Thymus (tissue), 11 donors: ENCODE data around the gene PRKCB. TPM values are rescaled to one million over a fixed set of nuclear protein-coding genes. Genes with fewer than 3 reads are reported as not detected.

Experiments
- DNase-seq, 9 donors: peaks; one replicate each; pipeline ENCODE4 v3.0.0-alpha.2; 2013; ENCODE audit warnings: low spot score in 9 of 9, low read depth in 6 of 9, missing footprints in 1 of 9
- H3K27ac ChIP-seq, 2 donors: one replicate each; pipeline ENCODE4 v1.5.1; 2013; ENCODE audit warnings: control low read depth in 1 of 2, low read depth in 1 of 2, low read length in 1 of 2, mild to moderate bottlenecking in 1 of 2, moderate library complexity in 1 of 2
- H3K27me3 ChIP-seq, 2 donors: one replicate each; pipeline ENCODE4 v1.5.1; 2013; ENCODE audit warnings: low read length in 1 of 2; ENCODE audit not compliant: control insufficient read depth in 2 of 2, insufficient read depth in 1 of 2
- H3K36me3 ChIP-seq, 2 donors: one replicate each; pipeline ENCODE4 v1.5.1; 2013; ENCODE audit warnings: low read length in 1 of 2, mild to moderate bottlenecking in 1 of 2, moderate library complexity in 1 of 2; ENCODE audit not compliant: control insufficient read depth in 2 of 2, insufficient read depth in 2 of 2
- H3K4me1 ChIP-seq, 2 donors: one replicate each; pipeline ENCODE4 v1.5.1; 2013; ENCODE audit warnings: low read length in 2 of 2; ENCODE audit not compliant: control insufficient read depth in 2 of 2, insufficient read depth in 2 of 2
- H3K4me3 ChIP-seq, 2 donors: one replicate each; pipeline ENCODE4 v1.5.1; 2013; ENCODE audit warnings: low read length in 2 of 2, control low read depth in 1 of 2, mild to moderate bottlenecking in 1 of 2
- H3K9me3 ChIP-seq, 2 donors: one replicate each; pipeline ENCODE4 v1.5.1; 2013; ENCODE audit warnings: low read length in 1 of 2, mild to moderate bottlenecking in 1 of 2; ENCODE audit not compliant: control insufficient read depth in 2 of 2, insufficient read depth in 1 of 2
- WGBS: extraction: QIAGEN DNeasy Blood & Tissue Kit; methylation state at CpG from one replicate; pipeline ENCODE4 v1.1.7; 2013; 5-methylcytosine and 5-hydroxymethylcytosine counted together
- polyA plus RNA-seq: library from polyadenylated mRNA; stranded (reverse); fragments of 200-250 nt; gene quantifications from one replicate; pipeline ENCODE4 v1.2.3, GENCODE V29; 2013
- total RNA-seq: library from RNA; stranded (reverse); fragments of 120-200 nt; gene quantifications from one replicate; pipeline ENCODE4 v1.2.4, GENCODE V29; 2013
- donor health status: healthy.

The PRKCB gene
- total and polyA plus RNA-seq, 2 donors: 21.9 to 57.4 TPM

- Histone ChIP-seq H3K27ac (no peak overlapping the region), H3K9me3 (no peaks in the 10 kb centered on the region), H3K4me1 (peaks cover 0 to 6% of the 10 kb centered on the region in 2 donors), H3K4me3 (no peak overlapping the region), H3K36me3 (peaks cover 2 to 4% of the 10 kb centered on the region in 2 donors), H3K27me3 (no peaks in the 10 kb centered on the region)
- 90% methylated on average over 8 of the region's 8 CpGs for WGBS
- no peak for DNase-seq
Observed at GRCh38 chr16:24071666-24072360, 236.0 kb downstream of the PRKCB start.

GRCh38 chr16:24073321-24073720 is 237.5 kb downstream of the PRKCB start:
- Histone ChIP-seq H3K36me3 (peaks cover 4 to 5% of the 10 kb centered on the region in 2 donors), H3K27me3 (no peaks in the 10 kb centered on the region), H3K4me1 (peaks cover 0 to 6% of the 10 kb centered on the region in 2 donors), H3K4me3 (no peak overlapping the region), H3K9me3 (no peaks in the 10 kb centered on the region), H3K27ac (no peak overlapping the region)
- WGBS: 87% methylated on average over 8 of the region's 8 CpGs
- DNase-seq: no peak

GRCh38 chr16:24074574-24074973 is 238.8 kb downstream of the PRKCB start:
- DNase-seq: no peak
- peaks cover 0 to 6% of the 10 kb centered on the region in 2 donors for H3K4me1 ChIP-seq
- no peak overlapping the region for H3K4me3 ChIP-seq
- no peaks in the 10 kb centered on the region for H3K9me3 ChIP-seq
- 95% methylated on average over 5 of the region's 5 CpGs for WGBS
- peaks cover 2 to 5% of the 10 kb centered on the region in 2 donors for H3K36me3 ChIP-seq
- no peaks in the 10 kb centered on the region for H3K27me3 ChIP-seq
- no peak overlapping the region for H3K27ac ChIP-seq

- Histone ChIP-seq H3K9me3 (no peaks in the 10 kb centered on the region), H3K4me3 (no peak overlapping the region), H3K27me3 (no peaks in the 10 kb centered on the region), H3K36me3 (peaks cover 2 to 5% of the 10 kb centered on the region in 2 donors), H3K4me1 (peaks cover 0 to 6% of the 10 kb centered on the region in 2 donors), H3K27ac (no peak overlapping the region)
- DNase-seq: no peak
- WGBS: 96% methylated on average over 1 of the region's 1 CpG
Observed at GRCh38 chr16:24075302-24075701, 239.5 kb downstream of the PRKCB start.

GRCh38 chr16:24075931-24076716 is 240.3 kb downstream of the PRKCB start:
- no peaks in the 10 kb centered on the region for H3K27me3 ChIP-seq
- H3K27ac ChIP-seq: no peak overlapping the region
- 89% methylated on average over 6 of the region's 6 CpGs for WGBS
- no peak for DNase-seq
- H3K4me1 ChIP-seq: peaks cover 0 to 6% of the 10 kb centered on the region in 2 donors
- no peaks in the 10 kb centered on the region for H3K9me3 ChIP-seq
- H3K36me3 ChIP-seq: peaks cover 2 to 5% of the 10 kb centered on the region in 2 donors
- H3K4me3 ChIP-seq: no peak overlapping the region

- no peak overlapping the region for H3K27ac ChIP-seq
- 97% methylated on average over 1 of the region's 1 CpG for WGBS
- peaks cover 2 to 5% of the 10 kb centered on the region in 2 donors for H3K36me3 ChIP-seq
- DNase-seq: no peak
- H3K9me3 ChIP-seq: no peaks in the 10 kb centered on the region
- H3K27me3 ChIP-seq: no peaks in the 10 kb centered on the region
- H3K4me1 ChIP-seq: peaks cover 0 to 6% of the 10 kb centered on the region in 2 donors
- no peak overlapping the region for H3K4me3 ChIP-seq
Observed at GRCh38 chr16:24077292-24077691, 241.5 kb downstream of the PRKCB start.

- H3K36me3 ChIP-seq: peaks cover 2 to 5% of the 10 kb centered on the region in 2 donors
- no peak overlapping the region for H3K27ac ChIP-seq
- no peaks in the 10 kb centered on the region for H3K9me3 ChIP-seq
- H3K4me1 ChIP-seq: peaks cover 0 to under 1% of the 10 kb centered on the region in 2 donors
- no peak for DNase-seq
- 95% methylated on average over 8 of the region's 8 CpGs for WGBS
- H3K27me3 ChIP-seq: no peaks in the 10 kb centered on the region
- no peak overlapping the region for H3K4me3 ChIP-seq
Observed at GRCh38 chr16:24077966-24078365, 242.2 kb downstream of the PRKCB start.

GRCh38 chr16:24085666-24086065 is 249.9 kb downstream of the PRKCB start:
- no peak overlapping the region for H3K4me3 ChIP-seq
- no peaks in the 10 kb centered on the region for H3K27me3 ChIP-seq
- H3K4me1 ChIP-seq: no peaks in the 10 kb centered on the region
- DNase-seq: no peak
- 94% methylated on average over 5 of the region's 5 CpGs for WGBS
- no peaks in the 10 kb centered on the region for H3K9me3 ChIP-seq
- H3K36me3 ChIP-seq: no peaks in the 10 kb centered on the region
- H3K27ac ChIP-seq: no peak overlapping the region

- DNase-seq: no peak
- WGBS: 94% methylated on average over 10 of the region's 10 CpGs
- Histone ChIP-seq H3K4me1 (no peaks in the 10 kb centered on the region), H3K27ac (no peak overlapping the region), H3K27me3 (no peaks in the 10 kb centered on the region), H3K9me3 (no peaks in the 10 kb centered on the region), H3K4me3 (no peak overlapping the region), H3K36me3 (peaks cover 0 to 5% of the 10 kb centered on the region in 2 donors)
Observed at GRCh38 chr16:24087891-24088410, 252.2 kb downstream of the PRKCB start.
